22Rv1 (cell line): ENCODE results near the gene XPO4.

ENCODE experiments used
- ZFX ChIP-seq: fragments of 450-650 bp; IDR thresholded peaks from 2 replicates; pipeline ENCODE4 v1.6.1; 2017; ENCODE audit warnings: antibody characterized with exemption, borderline replicate concordance
- TF ChIP-seq, protein P1 (sequence below): fragments of 450-650 bp; IDR thresholded peaks from 2 replicates; pipeline ENCODE4 v1.5.1; 2017; ENCODE audit warnings: mild to moderate bottlenecking

DNA sequence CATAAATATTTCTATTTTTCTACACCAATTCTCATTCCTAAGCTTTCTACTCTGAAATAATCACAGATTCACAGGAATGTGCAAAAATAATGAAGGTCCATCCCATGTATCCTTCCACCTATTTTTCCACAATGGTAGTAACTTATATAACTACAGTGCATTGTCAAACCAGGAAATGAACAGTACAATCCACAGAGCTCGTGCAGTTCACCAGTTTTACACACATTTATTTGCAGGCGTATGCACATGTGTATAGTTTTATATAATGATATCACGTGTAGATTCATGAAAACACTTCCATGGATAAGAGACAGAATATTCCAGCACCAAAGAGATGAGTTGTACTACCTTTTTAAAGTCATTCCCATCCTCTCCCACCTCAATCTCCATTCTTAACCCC, 141.7 kb downstream of the XPO4 start:
- TF ChIP-seq, protein P1, sequence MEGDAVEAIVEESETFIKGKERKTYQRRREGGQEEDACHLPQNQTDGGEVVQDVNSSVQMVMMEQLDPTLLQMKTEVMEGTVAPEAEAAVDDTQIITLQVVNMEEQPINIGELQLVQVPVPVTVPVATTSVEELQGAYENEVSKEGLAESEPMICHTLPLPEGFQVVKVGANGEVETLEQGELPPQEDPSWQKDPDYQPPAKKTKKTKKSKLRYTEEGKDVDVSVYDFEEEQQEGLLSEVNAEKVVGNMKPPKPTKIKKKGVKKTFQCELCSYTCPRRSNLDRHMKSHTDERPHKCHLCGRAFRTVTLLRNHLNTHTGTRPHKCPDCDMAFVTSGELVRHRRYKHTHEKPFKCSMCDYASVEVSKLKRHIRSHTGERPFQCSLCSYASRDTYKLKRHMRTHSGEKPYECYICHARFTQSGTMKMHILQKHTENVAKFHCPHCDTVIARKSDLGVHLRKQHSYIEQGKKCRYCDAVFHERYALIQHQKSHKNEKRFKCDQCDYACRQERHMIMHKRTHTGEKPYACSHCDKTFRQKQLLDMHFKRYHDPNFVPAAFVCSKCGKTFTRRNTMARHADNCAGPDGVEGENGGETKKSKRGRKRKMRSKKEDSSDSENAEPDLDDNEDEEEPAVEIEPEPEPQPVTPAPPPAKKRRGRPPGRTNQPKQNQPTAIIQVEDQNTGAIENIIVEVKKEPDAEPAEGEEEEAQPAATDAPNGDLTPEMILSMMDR = no peak
- TF ChIP-seq ZFX = no peak
